K562 (cell line): ENCODE measurements around the gene UBE2L3.

Experiments
- ZBED1 ChIP-seq: IDR thresholded peaks from 2 replicates; pipeline ENCODE4 v1.6.1; 2014
- TF ChIP-seq, protein P1 (sequence below), 3 experiments: IDR thresholded peaks in 2 of 3; conservative IDR thresholded peaks in 1 of 3; 2 replicates each; pipeline ENCODE4 v1.5.1; 2011 to 2012; ENCODE audit warnings: low read length in 3 of 3, mild to moderate bottlenecking in 3 of 3, control low read depth in 2 of 3, improper control_type of control experiment in 1 of 3, inconsistent platforms in 1 of 3, low read depth in 1 of 3, mixed read lengths in 1 of 3, moderate library complexity in 1 of 3; ENCODE audit not compliant: insufficient read depth in 2 of 3

DNA sequence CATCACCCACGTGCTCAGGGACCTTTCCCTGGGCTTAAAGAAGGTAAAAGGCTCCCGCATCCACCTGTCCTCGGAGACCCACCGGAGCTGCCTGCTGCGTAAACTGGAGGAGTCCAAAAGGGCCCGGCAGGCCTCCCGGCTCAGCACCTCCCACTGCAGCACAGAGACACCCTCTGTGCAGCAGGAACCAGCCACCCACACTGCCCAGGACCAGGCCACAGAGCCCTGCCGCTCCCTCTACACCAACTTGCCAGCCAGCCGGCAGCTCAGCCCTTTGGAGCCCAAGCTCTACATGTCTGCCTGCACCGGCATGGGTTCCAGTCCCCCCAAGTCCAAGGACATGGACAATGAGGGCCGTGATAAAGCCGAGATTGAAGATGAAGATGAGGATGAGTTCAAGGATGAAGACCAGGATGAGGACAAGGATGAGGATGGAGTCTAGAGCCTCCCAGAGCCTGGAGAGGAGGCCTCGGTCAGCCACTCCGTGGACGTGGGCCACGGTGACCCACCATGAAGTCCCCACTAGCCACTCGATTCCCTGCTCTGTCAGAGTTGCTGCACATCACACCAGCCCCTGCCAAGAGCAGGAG, 69.2 kb downstream of the UBE2L3 start:
- TF ChIP-seq, protein P1, sequence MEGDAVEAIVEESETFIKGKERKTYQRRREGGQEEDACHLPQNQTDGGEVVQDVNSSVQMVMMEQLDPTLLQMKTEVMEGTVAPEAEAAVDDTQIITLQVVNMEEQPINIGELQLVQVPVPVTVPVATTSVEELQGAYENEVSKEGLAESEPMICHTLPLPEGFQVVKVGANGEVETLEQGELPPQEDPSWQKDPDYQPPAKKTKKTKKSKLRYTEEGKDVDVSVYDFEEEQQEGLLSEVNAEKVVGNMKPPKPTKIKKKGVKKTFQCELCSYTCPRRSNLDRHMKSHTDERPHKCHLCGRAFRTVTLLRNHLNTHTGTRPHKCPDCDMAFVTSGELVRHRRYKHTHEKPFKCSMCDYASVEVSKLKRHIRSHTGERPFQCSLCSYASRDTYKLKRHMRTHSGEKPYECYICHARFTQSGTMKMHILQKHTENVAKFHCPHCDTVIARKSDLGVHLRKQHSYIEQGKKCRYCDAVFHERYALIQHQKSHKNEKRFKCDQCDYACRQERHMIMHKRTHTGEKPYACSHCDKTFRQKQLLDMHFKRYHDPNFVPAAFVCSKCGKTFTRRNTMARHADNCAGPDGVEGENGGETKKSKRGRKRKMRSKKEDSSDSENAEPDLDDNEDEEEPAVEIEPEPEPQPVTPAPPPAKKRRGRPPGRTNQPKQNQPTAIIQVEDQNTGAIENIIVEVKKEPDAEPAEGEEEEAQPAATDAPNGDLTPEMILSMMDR (IDR thresholded peaks at IDR 0.05 in 2 of 3, conservative IDR thresholded peaks at IDR 0.05 in 1 of 3; ENCODE audit: insufficient read depth in 2 of 3, low read depth in 1 of 3, low read length in 3 of 3): no peak
- no peak for TF ChIP-seq ZBED1
